ENCODE results near the gene BHLHA15.

DNA sequence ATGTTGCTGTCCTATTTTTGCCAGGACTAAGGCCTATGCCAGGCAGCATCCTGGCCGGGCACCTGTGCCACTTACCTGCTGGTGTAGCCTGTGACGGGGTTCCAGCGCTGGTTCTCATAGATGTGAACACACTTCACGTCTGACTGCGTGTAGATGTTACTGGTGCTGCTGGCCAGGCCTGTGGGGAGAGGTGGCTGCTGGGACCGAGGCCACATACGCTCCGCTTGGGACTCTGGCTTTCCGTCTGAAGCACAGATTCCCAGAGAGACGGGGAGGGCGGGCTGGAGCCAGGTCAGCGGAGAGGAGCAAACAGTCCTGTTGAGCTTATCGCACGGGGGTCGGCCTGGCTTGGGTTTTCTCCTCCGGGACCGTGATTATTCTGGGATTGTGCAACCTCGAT is 16.7 kb downstream of the BHLHA15 start:
- TF ChIP-seq, protein P1, sequence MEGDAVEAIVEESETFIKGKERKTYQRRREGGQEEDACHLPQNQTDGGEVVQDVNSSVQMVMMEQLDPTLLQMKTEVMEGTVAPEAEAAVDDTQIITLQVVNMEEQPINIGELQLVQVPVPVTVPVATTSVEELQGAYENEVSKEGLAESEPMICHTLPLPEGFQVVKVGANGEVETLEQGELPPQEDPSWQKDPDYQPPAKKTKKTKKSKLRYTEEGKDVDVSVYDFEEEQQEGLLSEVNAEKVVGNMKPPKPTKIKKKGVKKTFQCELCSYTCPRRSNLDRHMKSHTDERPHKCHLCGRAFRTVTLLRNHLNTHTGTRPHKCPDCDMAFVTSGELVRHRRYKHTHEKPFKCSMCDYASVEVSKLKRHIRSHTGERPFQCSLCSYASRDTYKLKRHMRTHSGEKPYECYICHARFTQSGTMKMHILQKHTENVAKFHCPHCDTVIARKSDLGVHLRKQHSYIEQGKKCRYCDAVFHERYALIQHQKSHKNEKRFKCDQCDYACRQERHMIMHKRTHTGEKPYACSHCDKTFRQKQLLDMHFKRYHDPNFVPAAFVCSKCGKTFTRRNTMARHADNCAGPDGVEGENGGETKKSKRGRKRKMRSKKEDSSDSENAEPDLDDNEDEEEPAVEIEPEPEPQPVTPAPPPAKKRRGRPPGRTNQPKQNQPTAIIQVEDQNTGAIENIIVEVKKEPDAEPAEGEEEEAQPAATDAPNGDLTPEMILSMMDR (IDR thresholded peaks at IDR 0.05), result no peak
- TF ChIP-seq POLR2A (IDR thresholded peaks at IDR 0.05), result no peak
- no peak for TF ChIP-seq POLR2AphosphoS5 (IDR thresholded peaks at IDR 0.05)

Data from breast epithelium (tissue), 3 donors.